ENCODE results near the gene FGF1.
A peak's percentile ranks its signal among the peaks of the same experiment; 100 is the strongest.

Gene FGF1

GRCh38 chr5:142569905-142570304 lies 116.0 kb downstream of the FGF1 start:
- DNase-seq, result no peak

- DNase-seq, result no peak
Measured at GRCh38 chr5:142568996-142569335, 116.9 kb downstream of the FGF1 start.

GRCh38 chr5:142568283-142568995 lies 117.5 kb downstream of the FGF1 start:
- DNase-seq, result no peak

GRCh38 chr5:142561486-142562097 lies 124.3 kb downstream of the FGF1 start:
- DNase-seq, result no peak

GRCh38 chr5:142561029-142561428 lies 124.9 kb downstream of the FGF1 start:
- no peak for DNase-seq

- DNase-seq, result no peak
Measured at GRCh38 chr5:142552107-142552506, 133.8 kb downstream of the FGF1 start.

GRCh38 chr5:142551338-142552067 lies 134.4 kb downstream of the FGF1 start:
- DNase-seq, result no peak

- DNase-seq, result no peak
Measured at GRCh38 chr5:142550471-142550870, 135.4 kb downstream of the FGF1 start.

- no peak for DNase-seq
Measured at GRCh38 chr5:142549834-142550233, 136.1 kb downstream of the FGF1 start.

GRCh38 chr5:142548739-142549275 lies 137.1 kb downstream of the FGF1 start:
- DNase-seq, result peak in 1 of 2 experiments; percentile 51

- no peak for DNase-seq
Measured at GRCh38 chr5:142547445-142548380, 138.2 kb downstream of the FGF1 start.

- DNase-seq, result no peak
Measured at GRCh38 chr5:142545650-142546322, 140.1 kb downstream of the FGF1 start.

- no peak for DNase-seq
Measured at GRCh38 chr5:142544946-142545649, 140.8 kb downstream of the FGF1 start.

GRCh38 chr5:142544071-142544753 lies 141.7 kb downstream of the FGF1 start:
- DNase-seq, result no peak

GRCh38 chr5:142542906-142543305 lies 143.0 kb downstream of the FGF1 start:
- DNase-seq, result no peak

All from cerebellar nuclear complex (tissue), 1 donor.